DMS79 (cell line): Measurements from ENCODE around the gene CPNE5.

Experiments
- DNase-seq: peaks from one replicate; lab custom pipeline; 2025; lab: John Stamatoyannopoulos, UW

Gene CPNE5

GRCh38 chr6:36743538-36744303, 95.5 kb downstream of the CPNE5 start:
- DNase-seq, result no peak

- no peak for DNase-seq
Observed at GRCh38 chr6:36743032-36743431, 96.2 kb downstream of the CPNE5 start.

- DNase-seq, result no peak
Observed at GRCh38 chr6:36742146-36742545, 97.1 kb downstream of the CPNE5 start.

- no peak for DNase-seq
Observed at GRCh38 chr6:36740818-36741179, 98.4 kb downstream of the CPNE5 start.

GRCh38 chr6:36739947-36740817, 99.1 kb downstream of the CPNE5 start:
- DNase-seq, result no peak

- no peak for DNase-seq
Observed at GRCh38 chr6:36738108-36738507, 101.1 kb downstream of the CPNE5 start.

GRCh38 chr6:36737043-36737785, 102.0 kb downstream of the CPNE5 start:
- no peak for DNase-seq

- DNase-seq, result peak; percentile 65
Observed at GRCh38 chr6:36735110-36736071, 103.9 kb downstream of the CPNE5 start.

- no peak for DNase-seq
Observed at GRCh38 chr6:36734486-36735060, 104.7 kb downstream of the CPNE5 start.

GRCh38 chr6:36733300-36733699, 105.9 kb downstream of the CPNE5 start:
- no peak for DNase-seq

GRCh38 chr6:36731622-36732310, 107.5 kb downstream of the CPNE5 start:
- no peak for DNase-seq

- DNase-seq, result no peak
Observed at GRCh38 chr6:36730424-36731380, 108.5 kb downstream of the CPNE5 start.

GRCh38 chr6:36729161-36729524, 110.1 kb downstream of the CPNE5 start:
- no peak for DNase-seq

- DNase-seq, result no peak
Observed at GRCh38 chr6:36728289-36729160, 110.7 kb downstream of the CPNE5 start.

- DNase-seq, result peak; percentile 17
Observed at GRCh38 chr6:36727505-36728021, 111.7 kb downstream of the CPNE5 start.

GRCh38 chr6:36725581-36725980, 113.7 kb downstream of the CPNE5 start:
- DNase-seq, result no peak

- peak; percentile 47 for DNase-seq
Observed at GRCh38 chr6:36724514-36725390, 114.5 kb downstream of the CPNE5 start.
